HUES64 (cell line): Measurements from ENCODE around the gene MYMX.

Experiments
- H3K27ac ChIP-seq: 2 replicates; pipeline ENCODE4 v1.7.0; 2013; ENCODE audit warnings: low read depth, low read length, inconsistent platforms
- H3K27me3 ChIP-seq: 2 replicates; pipeline ENCODE4 v1.6.1; 2013; ENCODE audit warnings: mild to moderate bottlenecking, low read length; ENCODE audit not compliant: insufficient read depth
- H3K36me3 ChIP-seq: 2 replicates; pipeline ENCODE4 v1.6.1; 2013; ENCODE audit warnings: mild to moderate bottlenecking, low read length; ENCODE audit not compliant: insufficient read depth
- H3K4me1 ChIP-seq: 2 replicates; pipeline ENCODE4 v1.6.1; 2013; ENCODE audit warnings: mild to moderate bottlenecking, low read length, moderate library complexity; ENCODE audit not compliant: insufficient read depth
- H3K4me3 ChIP-seq: 2 replicates; pipeline ENCODE4 v1.5.1; 2013; ENCODE audit warnings: mild to moderate bottlenecking, low read length, moderate library complexity
- H3K9ac ChIP-seq: 2 replicates; pipeline ENCODE4 v1.6.1; 2013; ENCODE audit warnings: mild to moderate bottlenecking, low read depth, low read length
- H3K9me3 ChIP-seq: 2 replicates; pipeline ENCODE4 v1.6.1; 2013; ENCODE audit warnings: low read depth, low read length; ENCODE audit not compliant: insufficient read depth
- WGBS: fragments of 150-250, 120-280 bp; methylation state at CpG from one replicate; pipeline ENCODE4 v1.1.7; 2013; ENCODE audit warnings: missing lambda C conversion rate; 5-methylcytosine and 5-hydroxymethylcytosine counted together

Gene MYMX

GRCh38 chr6:44248579-44248978 is 31.9 kb downstream of the MYMX start:
- Histone ChIP-seq H3K27ac (peak overlapping the region; percentile 62; the same call in 1 of the 2 replicates), H3K36me3 (peaks cover 58% of the 10 kb centered on the region), H3K9ac (peak overlapping the region; percentile 99), H3K27me3 (no peaks in the 10 kb centered on the region), H3K4me1 (peaks cover 19% of the 10 kb centered on the region; the same call in 1 of the 2 replicates), H3K4me3 (peak overlapping the region; percentile 76), H3K9me3 (no peaks in the 10 kb centered on the region)
- 62% methylated on average over 1 of the region's 1 CpG for WGBS

- H3K36me3 ChIP-seq, result peaks cover 65% of the 10 kb centered on the region
Observed at GRCh38 chr6:44249082-44249748, 32.5 kb downstream of the MYMX start.

DNA sequence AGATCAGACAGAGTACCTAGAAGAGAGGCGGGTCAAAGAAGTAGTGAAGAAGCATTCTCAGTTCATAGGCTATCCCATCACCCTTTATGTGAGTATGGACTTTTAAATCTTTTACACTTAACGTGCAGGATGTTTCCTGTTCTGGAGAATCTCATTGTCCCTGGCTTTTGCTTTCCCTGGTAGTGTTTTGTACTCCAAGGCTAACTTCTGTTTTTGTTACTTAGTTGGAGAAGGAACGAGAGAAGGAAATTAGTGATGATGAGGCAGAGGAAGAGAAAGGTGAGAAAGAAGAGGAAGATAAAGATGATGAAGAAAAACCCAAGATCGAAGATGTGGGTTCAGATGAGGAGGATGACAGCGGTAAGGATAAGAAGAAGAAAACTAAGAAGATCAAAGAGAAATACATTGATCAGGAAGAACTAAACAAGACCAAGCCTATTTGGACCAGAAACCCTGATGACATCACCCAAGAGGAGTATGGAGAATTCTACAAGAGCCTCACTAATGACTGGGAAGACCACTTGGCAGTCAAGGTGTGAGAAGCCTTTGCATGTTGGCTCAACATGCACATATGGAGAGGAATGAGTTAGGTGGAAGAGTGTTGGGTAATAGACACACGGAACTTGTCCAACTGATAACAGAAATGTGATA is 33.5 kb downstream of the MYMX start:
- peak overlapping the region; percentile 76; the same call in 1 of the 2 replicates for H3K4me3 ChIP-seq
- H3K9ac ChIP-seq, result peak overlapping the region; percentile 5; the same call in 1 of the 2 replicates

More at GRCh38 chr6:44249082-44249748, 32.5 kb downstream of the MYMX start:
- Histone ChIP-seq H3K4me3 (peak overlapping the region; percentile 76), H3K27me3 (no peaks in the 10 kb centered on the region), H3K27ac (peak overlapping the region; percentile 62; the same call in 1 of the 2 replicates), H3K9ac (peak overlapping the region; percentile 99), H3K9me3 (no peaks in the 10 kb centered on the region), H3K4me1 (peaks cover 19% of the 10 kb centered on the region; the same call in 1 of the 2 replicates)
- WGBS, result 89% methylated on average over 9 of the region's 9 CpGs

GRCh38 chr6:44250718-44251123 is 34.0 kb downstream of the MYMX start:
- Histone ChIP-seq H3K4me1 (peaks cover 15% of the 10 kb centered on the region; the same call in 1 of the 2 replicates), H3K9ac (peak overlapping the region; percentile 5; the same call in 1 of the 2 replicates), H3K27me3 (no peaks in the 10 kb centered on the region), H3K4me3 (peak overlapping the region; percentile 76; the same call in 1 of the 2 replicates), H3K27ac (peak overlapping the region; percentile 28; the same call in 1 of the 2 replicates), H3K9me3 (no peaks in the 10 kb centered on the region), H3K36me3 (peaks cover 80% of the 10 kb centered on the region)
- 95% methylated on average over 3 of the region's 3 CpGs for WGBS

More for the DNA sequence above, 33.5 kb downstream of the MYMX start:
- Histone ChIP-seq H3K36me3 (peaks cover 74% of the 10 kb centered on the region), H3K27ac (peak overlapping the region; percentile 28; the same call in 1 of the 2 replicates), H3K9me3 (no peaks in the 10 kb centered on the region), H3K27me3 (no peaks in the 10 kb centered on the region), H3K4me1 (peaks cover 16% of the 10 kb centered on the region; the same call in 1 of the 2 replicates)
- WGBS, result 93% methylated on average over 4 of the region's 6 CpGs

DNA sequence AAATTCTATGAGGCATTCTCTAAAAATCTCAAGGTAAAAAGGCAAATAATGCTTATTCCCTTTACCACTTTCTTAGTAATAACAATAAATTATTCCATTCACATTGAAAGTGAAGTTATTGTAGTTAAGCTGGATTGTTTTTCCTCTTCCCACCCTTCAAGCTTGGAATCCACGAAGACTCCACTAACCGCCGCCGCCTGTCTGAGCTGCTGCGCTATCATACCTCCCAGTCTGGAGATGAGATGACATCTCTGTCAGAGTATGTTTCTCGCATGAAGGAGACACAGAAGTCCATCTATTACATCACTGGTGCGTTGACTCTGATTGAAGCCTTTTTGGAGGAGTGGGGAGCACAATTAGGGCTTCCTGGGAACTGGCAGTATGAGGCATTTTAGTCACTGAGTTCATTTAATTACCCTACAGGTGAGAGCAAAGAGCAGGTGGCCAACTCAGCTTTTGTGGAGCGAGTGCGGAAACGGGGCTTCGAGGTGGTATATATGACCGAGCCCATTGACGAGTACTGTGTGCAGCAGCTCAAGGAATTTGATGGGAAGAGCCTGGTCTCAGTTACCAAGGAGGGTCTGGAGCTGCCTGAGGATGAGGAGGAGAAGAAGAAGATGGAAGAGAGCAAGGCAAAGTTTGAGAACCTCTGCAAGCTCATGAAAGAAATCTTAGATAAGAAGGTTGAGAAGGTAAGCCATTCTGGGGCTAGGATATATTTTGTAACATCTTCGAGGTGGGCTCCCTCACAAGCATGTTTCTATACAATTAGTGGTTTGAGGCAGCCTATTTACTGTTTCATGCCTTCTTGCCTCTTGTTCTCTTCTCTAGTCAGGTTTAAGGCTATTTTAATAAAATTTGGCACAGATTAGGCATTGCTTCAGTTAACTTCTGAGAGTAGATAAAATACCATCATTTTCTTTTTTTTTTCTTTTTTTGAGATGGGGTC is 35.1 kb downstream of the MYMX start:
- no peaks in the 10 kb centered on the region for H3K9me3 ChIP-seq
- H3K36me3 ChIP-seq, result peaks cover 82% of the 10 kb centered on the region
- no peak overlapping the region for H3K27ac ChIP-seq
- WGBS, result 97% methylated on average over 14 of the region's 14 CpGs
- H3K9ac ChIP-seq, result no peak overlapping the region
- no peaks in the 10 kb centered on the region for H3K27me3 ChIP-seq
- no peak overlapping the region for H3K4me3 ChIP-seq
- peaks cover 17% of the 10 kb centered on the region; the same call in 1 of the 2 replicates for H3K4me1 ChIP-seq

GRCh38 chr6:44253307-44254101 is 36.8 kb downstream of the MYMX start:
- Histone ChIP-seq H3K4me1 (peaks cover 21% of the 10 kb centered on the region; the same call in 1 of the 2 replicates), H3K27me3 (no peaks in the 10 kb centered on the region), H3K9me3 (no peaks in the 10 kb centered on the region), H3K4me3 (no peak overlapping the region), H3K36me3 (peaks cover 77% of the 10 kb centered on the region), H3K9ac (no peak overlapping the region), H3K27ac (no peak overlapping the region; the same call in 1 of the 2 replicates)
- WGBS, result 86% methylated on average over 9 of the region's 10 CpGs

GRCh38 chr6:44254191-44255104 is 37.7 kb downstream of the MYMX start:
- Histone ChIP-seq H3K27ac (peak overlapping the region; percentile 7; the same call in 1 of the 2 replicates), H3K36me3 (peaks cover 76% of the 10 kb centered on the region), H3K4me3 (no peak overlapping the region), H3K9me3 (no peaks in the 10 kb centered on the region), H3K9ac (no peak overlapping the region), H3K4me1 (peaks cover 12% of the 10 kb centered on the region; the same call in 1 of the 2 replicates), H3K27me3 (no peaks in the 10 kb centered on the region)
- 86% methylated on average over 12 of the region's 12 CpGs for WGBS

DNA sequence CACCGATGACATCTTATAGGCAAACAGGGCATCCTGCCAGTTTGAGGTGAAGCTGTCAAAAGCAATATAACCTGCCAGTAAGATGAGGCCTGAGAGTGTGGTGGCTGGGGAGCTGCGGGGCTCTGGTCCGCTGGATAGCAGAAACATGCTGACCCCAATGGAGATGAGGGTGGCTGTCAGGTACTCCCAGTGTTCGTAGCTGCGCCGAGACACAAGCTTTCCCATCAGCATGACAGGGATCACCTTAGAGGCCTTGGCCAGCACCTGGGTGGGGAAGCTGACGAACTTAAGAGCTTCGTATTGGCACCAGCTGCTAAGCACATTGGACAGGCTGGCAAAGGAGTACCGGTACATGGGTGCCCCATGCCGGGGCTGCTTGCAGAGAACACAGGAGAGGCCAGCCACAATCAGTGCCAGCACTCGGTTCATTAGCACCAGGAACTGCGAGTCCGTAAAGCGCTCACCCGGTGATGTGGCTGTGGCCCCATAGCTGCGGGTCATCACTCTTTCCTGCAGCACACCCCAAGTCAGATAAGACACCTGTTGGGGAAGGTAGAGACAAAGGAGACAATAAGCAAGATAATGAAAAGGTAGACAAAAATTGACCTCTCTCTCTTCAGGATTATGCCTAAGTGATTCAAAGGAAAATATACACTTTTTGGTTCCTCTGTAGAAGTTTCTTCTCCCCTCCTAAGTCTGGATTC is 38.5 kb downstream of the MYMX start:
- Histone ChIP-seq H3K9me3 (no peaks in the 10 kb centered on the region), H3K4me1 (peaks cover 10% of the 10 kb centered on the region; the same call in 1 of the 2 replicates), H3K4me3 (peak overlapping the region; percentile 92; the same call in 1 of the 2 replicates), H3K36me3 (peaks cover 76% of the 10 kb centered on the region), H3K27me3 (no peaks in the 10 kb centered on the region), H3K27ac (peak overlapping the region; percentile 7; the same call in 1 of the 2 replicates), H3K9ac (no peak overlapping the region; the same call in 1 of the 2 replicates)
- WGBS, result 85% methylated on average over 16 of the region's 16 CpGs
